Thoracic aorta (tissue), 2 donors: ENCODE data around the gene FAM78B. TPM values are rescaled to one million over a fixed set of nuclear protein-coding genes. Genes with fewer than 3 reads are reported as not detected.

Experiments used
- ATAC-seq: fragments of 150-250 bp; one replicate; pipeline ENCODE4 v1.8.0; 2017; ENCODE audit warnings: low read depth; ENCODE audit not compliant: insufficient number of reproducible peaks, low FRiP score
- DNase-seq: peaks from one replicate; pipeline ENCODE4 v3.0.0-alpha.2; 2020; ENCODE audit warnings: low spot score
- H3K27ac ChIP-seq, 2 donors: fragments of 200-600 bp; sonication (generic); 1 replicate in 1 of 2; 2 replicates in 1 of 2; pipeline ENCODE4 v1.5.1; 2016; ENCODE audit warnings: mild to moderate bottlenecking in 2 of 2, moderate library complexity in 2 of 2
- H3K27me3 ChIP-seq: fragments of 200-600 bp; sonication (generic); replicated peaks from 2 replicates; pipeline ENCODE4 v1.6.0; 2016; ENCODE audit warnings: mild to moderate bottlenecking; ENCODE audit not compliant: insufficient read depth
- H3K36me3 ChIP-seq: fragments of 200-600 bp; sonication (generic); one replicate; pipeline ENCODE4 v1.5.1; 2016
- H3K4me1 ChIP-seq, 2 donors: fragments of 200-600 bp; sonication (generic); 1 replicate in 1 of 2; 2 replicates in 1 of 2; pipeline versions ENCODE4 v1.5.1 to v1.6.0; 2016; ENCODE audit warnings: low read depth in 2 of 2, mild to moderate bottlenecking in 1 of 2; ENCODE audit not compliant: control insufficient read depth in 1 of 2
- H3K4me3 ChIP-seq: fragments of 200-600 bp; sonication (generic); 2 replicates; pipeline ENCODE4 v1.5.1; 2016; ENCODE audit warnings: mild to moderate bottlenecking
- H3K9me3 ChIP-seq: fragments of 200-600 bp; sonication (generic); 2 replicates; pipeline ENCODE4 v1.5.1; 2016
- total RNA-seq, 2 donors: library from RNA; depleted of rRNA; stranded (reverse); fragments of >200 nt; gene quantifications; one replicate each; pipeline versions ENCODE4 v1.1.0 to v1.2.3, GENCODE V29; 2016
- TF ChIP-seq, protein P1 (sequence below): fragments of 200-600 bp; sonication (generic); IDR thresholded peaks from one replicate; pipeline ENCODE4 v1.5.1; 2019; ENCODE audit warnings: antibody characterized with exemption

Gene FAM78B
- total RNA-seq, 2 donors from 2014 or later = 0.56 to 0.81 TPM

DNA sequence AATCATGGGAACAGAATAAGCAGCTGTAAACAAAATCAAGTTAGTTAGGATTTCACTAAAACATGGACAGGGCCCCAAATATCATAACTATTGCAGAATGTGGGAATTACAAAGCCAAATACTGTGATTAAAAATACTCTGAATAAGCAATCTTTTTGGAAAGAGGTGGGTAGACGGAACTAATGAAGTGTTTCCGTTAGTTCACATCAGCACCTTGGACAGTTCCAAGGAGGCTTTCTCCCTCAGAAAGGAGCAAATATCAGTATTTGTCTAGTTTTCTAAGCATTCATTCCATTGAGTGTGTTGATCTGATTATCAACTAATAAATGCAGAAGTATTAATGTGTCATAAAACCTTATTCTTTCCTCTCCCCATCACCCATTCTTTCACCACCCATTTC, 97.4 kb downstream of the FAM78B start:
- TF ChIP-seq, protein P1, sequence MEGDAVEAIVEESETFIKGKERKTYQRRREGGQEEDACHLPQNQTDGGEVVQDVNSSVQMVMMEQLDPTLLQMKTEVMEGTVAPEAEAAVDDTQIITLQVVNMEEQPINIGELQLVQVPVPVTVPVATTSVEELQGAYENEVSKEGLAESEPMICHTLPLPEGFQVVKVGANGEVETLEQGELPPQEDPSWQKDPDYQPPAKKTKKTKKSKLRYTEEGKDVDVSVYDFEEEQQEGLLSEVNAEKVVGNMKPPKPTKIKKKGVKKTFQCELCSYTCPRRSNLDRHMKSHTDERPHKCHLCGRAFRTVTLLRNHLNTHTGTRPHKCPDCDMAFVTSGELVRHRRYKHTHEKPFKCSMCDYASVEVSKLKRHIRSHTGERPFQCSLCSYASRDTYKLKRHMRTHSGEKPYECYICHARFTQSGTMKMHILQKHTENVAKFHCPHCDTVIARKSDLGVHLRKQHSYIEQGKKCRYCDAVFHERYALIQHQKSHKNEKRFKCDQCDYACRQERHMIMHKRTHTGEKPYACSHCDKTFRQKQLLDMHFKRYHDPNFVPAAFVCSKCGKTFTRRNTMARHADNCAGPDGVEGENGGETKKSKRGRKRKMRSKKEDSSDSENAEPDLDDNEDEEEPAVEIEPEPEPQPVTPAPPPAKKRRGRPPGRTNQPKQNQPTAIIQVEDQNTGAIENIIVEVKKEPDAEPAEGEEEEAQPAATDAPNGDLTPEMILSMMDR = no peak
- Histone ChIP-seq H3K9me3 (no peaks in the 10 kb centered on the region), H3K4me1 (peaks cover 4% of the 10 kb centered on the region in 2 donors), H3K27me3 (no peaks in the 10 kb centered on the region), H3K27ac (no peak overlapping the region), H3K4me3 (no peak overlapping the region), H3K36me3 (no peaks in the 10 kb centered on the region)
- DNase-seq = no peak
- no peak for ATAC-seq

DNA sequence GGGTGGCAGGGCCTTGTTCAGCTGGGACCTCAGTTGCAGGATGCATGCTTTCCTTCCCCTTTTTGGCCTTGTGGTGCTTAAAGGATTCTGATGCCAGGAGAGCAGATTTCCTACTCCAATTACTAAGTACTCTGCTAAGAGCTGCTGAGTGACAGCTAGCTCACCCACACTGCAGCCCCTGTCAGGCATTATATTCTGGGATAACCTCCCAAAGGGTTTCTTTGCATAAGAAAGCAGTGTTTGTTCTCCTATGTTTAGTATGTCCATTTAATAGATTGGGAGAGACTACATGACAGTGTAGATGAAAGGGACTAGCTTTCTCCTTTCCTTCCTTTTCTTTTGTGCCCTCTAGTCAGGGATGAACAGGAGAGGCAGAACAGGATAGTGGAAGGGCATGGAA, 100.7 kb downstream of the FAM78B start:
- H3K9me3 ChIP-seq = no peaks in the 10 kb centered on the region
- peaks cover 13 to 17% of the 10 kb centered on the region in 2 donors for H3K4me1 ChIP-seq
- H3K4me3 ChIP-seq = no peak overlapping the region
- no peaks in the 10 kb centered on the region for H3K36me3 ChIP-seq
- H3K27me3 ChIP-seq = no peaks in the 10 kb centered on the region
- ATAC-seq (no peak), DNase-seq (no peak)
- TF ChIP-seq, protein P1 = no peak
- H3K27ac ChIP-seq = no peak overlapping the region

DNA sequence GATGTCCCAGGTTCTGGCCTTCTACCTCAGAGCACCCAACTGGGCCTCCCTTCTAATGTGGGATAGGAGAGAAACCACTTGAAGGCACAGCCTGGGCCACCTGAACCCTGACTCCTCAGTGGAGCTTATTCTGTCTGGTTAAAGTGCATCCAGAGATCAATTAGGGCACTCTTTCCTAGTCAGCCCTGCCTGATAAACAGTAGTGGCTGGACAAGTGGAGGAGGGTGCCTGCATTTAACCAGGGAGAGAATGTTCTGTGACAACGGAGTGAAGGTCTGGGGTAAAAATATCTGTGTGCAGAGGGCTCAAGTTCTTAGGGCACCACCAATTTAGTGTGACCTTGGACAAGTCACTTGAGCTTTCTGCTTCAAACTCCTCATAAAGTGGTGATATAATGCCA, 101.8 kb downstream of the FAM78B start:
- ATAC-seq = no peak
- TF ChIP-seq, protein P1 = no peak
- H3K27me3 ChIP-seq = no peaks in the 10 kb centered on the region

DNA sequence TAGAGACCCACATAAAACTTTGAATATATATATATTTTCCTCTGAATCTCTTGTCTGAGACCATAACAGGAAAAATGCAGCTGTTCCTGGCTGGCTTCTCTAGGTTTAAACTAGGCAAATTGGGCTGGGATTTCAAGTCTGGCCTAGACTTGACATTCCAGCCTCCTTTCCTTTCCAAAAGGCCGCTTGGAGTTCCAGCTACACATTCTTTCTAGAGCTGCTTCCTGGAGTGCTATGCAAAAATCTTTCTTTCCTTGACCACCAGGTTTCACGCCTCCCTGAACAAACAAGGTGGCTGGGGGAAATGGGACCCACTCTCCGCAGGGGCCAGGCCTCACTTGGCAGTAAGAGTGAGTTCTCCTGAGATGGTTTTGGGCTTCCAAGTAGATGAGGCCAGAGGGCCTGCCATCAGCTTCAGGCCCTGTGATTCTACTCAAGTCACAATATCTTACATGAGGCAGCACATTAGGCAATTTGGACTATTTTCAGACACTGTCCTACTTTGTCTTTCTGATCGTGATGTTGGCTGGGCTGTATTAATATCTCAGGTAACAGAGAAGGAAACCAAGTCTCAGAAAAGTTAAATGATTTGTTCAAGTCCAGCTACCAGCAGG, 102.4 kb downstream of the FAM78B start:
- DNase-seq = no peak
- TF ChIP-seq, protein P1 = no peak
- no peaks in the 10 kb centered on the region for H3K9me3 ChIP-seq
- no peaks in the 10 kb centered on the region for H3K27me3 ChIP-seq
- no peak for ATAC-seq
- H3K4me3 ChIP-seq = no peak overlapping the region
- no peaks in the 10 kb centered on the region for H3K36me3 ChIP-seq
- peaks cover 13 to 17% of the 10 kb centered on the region in 2 donors for H3K4me1 ChIP-seq
- H3K27ac ChIP-seq = peak overlapping the region; percentile 16 to 55

More for the DNA sequence above, 101.8 kb downstream of the FAM78B start:
- H3K9me3 ChIP-seq = no peaks in the 10 kb centered on the region
- peaks cover 13 to 17% of the 10 kb centered on the region in 2 donors for H3K4me1 ChIP-seq
- no peaks in the 10 kb centered on the region for H3K36me3 ChIP-seq
- H3K4me3 ChIP-seq = no peak overlapping the region
- DNase-seq = no peak
- H3K27ac ChIP-seq = peak overlapping the region in 1 of 2 donors; percentile 55

DNA sequence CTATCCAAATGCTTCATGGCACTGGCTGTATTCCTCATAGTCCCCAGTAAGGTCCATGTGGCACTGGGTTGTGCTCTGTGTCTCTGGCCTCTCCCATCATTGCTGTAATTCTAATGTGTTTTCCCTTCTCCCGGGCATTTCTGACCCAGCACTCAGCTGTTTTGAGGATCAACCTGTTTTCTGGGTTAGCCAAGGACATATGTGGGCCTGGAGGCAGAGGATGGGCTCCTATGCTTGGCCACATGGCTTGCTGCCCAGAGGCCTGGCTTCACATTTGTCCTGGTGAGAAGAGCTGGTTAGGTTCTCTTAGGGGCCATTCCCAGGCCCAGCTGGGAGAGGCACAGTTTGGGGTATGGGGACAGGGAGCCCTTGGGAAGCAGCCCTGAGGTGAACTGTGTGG, 103.1 kb downstream of the FAM78B start:
- TF ChIP-seq, protein P1 = no peak
- H3K27ac ChIP-seq = peak overlapping the region; percentile 16 to 55
- no peaks in the 10 kb centered on the region for H3K36me3 ChIP-seq
- no peak for DNase-seq
- no peak for ATAC-seq
- no peaks in the 10 kb centered on the region for H3K27me3 ChIP-seq
- H3K4me3 ChIP-seq = no peak overlapping the region
- no peaks in the 10 kb centered on the region for H3K9me3 ChIP-seq
- peaks cover 13 to 17% of the 10 kb centered on the region in 2 donors for H3K4me1 ChIP-seq
